Measurements from ENCODE around the gene GOSR2. TPM values are rescaled to one million over a fixed set of nuclear protein-coding genes. Genes with fewer than 3 reads are reported as not detected.

The GOSR2 gene
- total and polyA plus RNA-seq, 2 donors (not counting 3 experiments of a cell fraction or from before 2014, with no cell fraction given): 48.6 to 54.7 TPM

DNA sequence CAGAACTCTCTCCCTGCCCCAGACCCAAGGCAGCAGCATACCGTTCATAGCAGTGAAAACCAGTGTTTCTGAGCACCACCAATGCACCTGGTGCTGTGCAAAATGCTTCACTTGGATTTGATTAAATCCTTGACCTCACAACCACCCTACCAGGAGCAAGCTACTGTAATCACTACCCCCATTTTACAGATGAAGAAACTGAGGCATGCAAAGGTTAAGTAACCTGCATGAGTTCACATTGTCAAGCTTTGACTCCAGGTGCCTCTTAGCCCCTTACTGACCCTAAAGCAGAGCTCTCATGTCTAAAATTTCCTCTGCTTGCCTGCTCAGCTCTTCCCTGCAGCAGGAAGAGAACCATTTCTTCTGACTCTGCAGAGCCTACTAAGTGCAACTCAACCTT lies 34.2 kb upstream of the GOSR2 start:
- Histone ChIP-seq H3K9me3 (replicated peaks; ENCODE audit: control insufficient read depth, insufficient read depth, low read length) (no peaks in the 10 kb centered on the region), H3K4me1 (ENCODE audit: control insufficient read depth, extremely low read depth, insufficient read depth, low read length) (no peaks in the 10 kb centered on the region), H2AFZ (ENCODE audit: low read depth, low read length) (no peak overlapping the region), H4K20me1 (replicated peaks; ENCODE audit: control insufficient read depth, extremely low read depth, insufficient read depth, low read length) (no peaks in the 10 kb centered on the region), H3K4me2 (ENCODE audit: insufficient read depth, low read length) (no peak overlapping the region), H3K4me3 (replicated peaks in 1 of 3; ENCODE audit: insufficient read depth in 1 of 3, low read depth in 1 of 3, low read length in 3 of 3) (no peak overlapping the region), H3K79me2 (ENCODE audit: control insufficient read depth, insufficient read depth, low read length) (no peaks in the 10 kb centered on the region), H3K36me3 (ENCODE audit: control insufficient read depth in 2 of 2, extremely low read depth in 1 of 2, insufficient read depth in 2 of 2, low read length in 2 of 2) (no peaks in the 10 kb centered on the region), H3K27me3 (ENCODE audit: control insufficient read depth in 2 of 2, insufficient read depth in 2 of 2, low read length in 2 of 2) (peaks cover 12 to 16% of the 10 kb centered on the region in 2 experiments), H3K27ac (ENCODE audit: insufficient read depth, low read depth, low read length) (no peak overlapping the region), H3K9me1 (replicated peaks; ENCODE audit: control insufficient read depth, extremely low read depth, insufficient read depth, low read length) (no peaks in the 10 kb centered on the region), H3K9ac (replicated peaks; ENCODE audit: extremely low read depth, insufficient read depth, low read length) (no peak overlapping the region)
- dilution Hi-C loops (cut with MboI; ENCODE audit: extremely low pct_ligation_motif_present, low sequenced_read_pairs): no loop called here
- FAIRE-seq (no peak), DNase-seq (ENCODE audit: low read depth, low spot score) (no peak)
- POLR2A ChIA-PET: no interaction called here
- intact Hi-C loops (cut with micrococcal nuclease): no loop called here
- CTCF ChIA-PET: interaction anchor here (1.0 to 1.5 kb wide), 4 partner anchors 11 to 54 kb away, joined by 3 to 4 read pairs (median 3); no protein-coding TSS in a partner anchor
- BruUV-seq (replicated peaks): no TSS peak
- TF ChIP-seq JUN (IDR thresholded peaks at IDR 0.05; ENCODE audit: borderline replicate concordance, insufficient read depth, insufficient read length, low read depth) (no peak), POLR2A (IDR thresholded peaks at IDR 0.05; ENCODE audit: low read depth, low read length) (no peak), FOS (IDR thresholded peaks at IDR 0.05; ENCODE audit: borderline replicate concordance, insufficient read depth, low read length) (no peak), EZH2 (IDR thresholded peaks at IDR 0.05; ENCODE audit: borderline replicate concordance, low read depth, low read length, severe bottlenecking) (no peak), GATA2 (IDR thresholded peaks at IDR 0.05; ENCODE audit: insufficient read depth, insufficient read length, low read depth, low read length) (no peak), MYC (IDR thresholded peaks at IDR 0.05; ENCODE audit: low read depth, low read length) (no peak), POLR2AphosphoS5 (IDR thresholded peaks at IDR 0.05; ENCODE audit: insufficient read depth, low read depth, low read length) (no peak)
- TF ChIP-seq, protein P1, sequence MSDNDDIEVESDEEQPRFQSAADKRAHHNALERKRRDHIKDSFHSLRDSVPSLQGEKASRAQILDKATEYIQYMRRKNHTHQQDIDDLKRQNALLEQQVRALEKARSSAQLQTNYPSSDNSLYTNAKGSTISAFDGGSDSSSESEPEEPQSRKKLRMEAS (IDR thresholded peaks at IDR 0.05; ENCODE audit: insufficient read depth, insufficient read length): no peak
- TF ChIP-seq, protein P2, sequence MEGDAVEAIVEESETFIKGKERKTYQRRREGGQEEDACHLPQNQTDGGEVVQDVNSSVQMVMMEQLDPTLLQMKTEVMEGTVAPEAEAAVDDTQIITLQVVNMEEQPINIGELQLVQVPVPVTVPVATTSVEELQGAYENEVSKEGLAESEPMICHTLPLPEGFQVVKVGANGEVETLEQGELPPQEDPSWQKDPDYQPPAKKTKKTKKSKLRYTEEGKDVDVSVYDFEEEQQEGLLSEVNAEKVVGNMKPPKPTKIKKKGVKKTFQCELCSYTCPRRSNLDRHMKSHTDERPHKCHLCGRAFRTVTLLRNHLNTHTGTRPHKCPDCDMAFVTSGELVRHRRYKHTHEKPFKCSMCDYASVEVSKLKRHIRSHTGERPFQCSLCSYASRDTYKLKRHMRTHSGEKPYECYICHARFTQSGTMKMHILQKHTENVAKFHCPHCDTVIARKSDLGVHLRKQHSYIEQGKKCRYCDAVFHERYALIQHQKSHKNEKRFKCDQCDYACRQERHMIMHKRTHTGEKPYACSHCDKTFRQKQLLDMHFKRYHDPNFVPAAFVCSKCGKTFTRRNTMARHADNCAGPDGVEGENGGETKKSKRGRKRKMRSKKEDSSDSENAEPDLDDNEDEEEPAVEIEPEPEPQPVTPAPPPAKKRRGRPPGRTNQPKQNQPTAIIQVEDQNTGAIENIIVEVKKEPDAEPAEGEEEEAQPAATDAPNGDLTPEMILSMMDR (IDR thresholded peaks at IDR 0.05; ENCODE audit: extremely low read depth in 1 of 2, insufficient read depth in 1 of 2, low read depth in 1 of 2, low read length in 2 of 2): no peak
